HG02840 (cell line): ENCODE results near the gene CHID1.

Experiments used
- ATAC-seq: cut with Tn5 transposase; IDR thresholded peaks from one replicate; pipeline ENCODE4 v1.9.1; 2021; ENCODE audit warnings: mild to moderate bottlenecking, moderate library complexity, moderate number of reproducible peaks; ENCODE audit not compliant: unreplicated experiment, low FRiP score

CHID1 gene

GRCh38 chr11:911031-911889, 650 bp upstream of the CHID1 start:
- no peak for ATAC-seq

GRCh38 chr11:910044-910588, 494 bp downstream of the CHID1 start:
- peak; percentile 10 for ATAC-seq

- no peak for ATAC-seq
Observed at GRCh38 chr11:909406-909805, 1.2 kb downstream of the CHID1 start.

GRCh38 chr11:908273-908672, 2.3 kb downstream of the CHID1 start:
- no peak for ATAC-seq

GRCh38 chr11:907668-908067, 2.9 kb downstream of the CHID1 start:
- no peak for ATAC-seq

GRCh38 chr11:905952-906351, 4.7 kb downstream of the CHID1 start:
- ATAC-seq: no peak

GRCh38 chr11:904380-904779, 6.2 kb downstream of the CHID1 start:
- ATAC-seq: no peak

GRCh38 chr11:901452-902061, 9.1 kb downstream of the CHID1 start:
- ATAC-seq: no peak

GRCh38 chr11:900545-900944, 10.1 kb downstream of the CHID1 start:
- ATAC-seq: no peak

GRCh38 chr11:899724-900123, 10.9 kb downstream of the CHID1 start:
- no peak for ATAC-seq

- ATAC-seq: no peak
Observed at GRCh38 chr11:898540-899190, 11.9 kb downstream of the CHID1 start.

GRCh38 chr11:898143-898511, 12.5 kb downstream of the CHID1 start:
- no peak for ATAC-seq

GRCh38 chr11:897253-898142, 13.1 kb downstream of the CHID1 start:
- ATAC-seq: no peak

GRCh38 chr11:895331-896110, 15.1 kb downstream of the CHID1 start:
- no peak for ATAC-seq

- no peak for ATAC-seq
Observed at GRCh38 chr11:894575-895201, 15.9 kb downstream of the CHID1 start.

GRCh38 chr11:893008-893654, 17.5 kb downstream of the CHID1 start:
- ATAC-seq: no peak

GRCh38 chr11:890794-891540, 19.6 kb downstream of the CHID1 start:
- ATAC-seq: no peak
